PC-3 (cell line): Measurements from ENCODE around the gene TOLLIP. TPM values are rescaled to one million over a fixed set of nuclear protein-coding genes. Genes with fewer than 3 reads are reported as not detected.

Experiments used
- ATAC-seq: fragments of 200-7000 bp; cut with Tn5 transposase; 2 replicates; pipeline ENCODE4 v1.9.1; 2020; ENCODE audit warnings: mild to moderate bottlenecking, moderate library complexity
- BruUV-seq: library from RNA; stranded (reverse); fragments of 400-500 nt; replicated peaks from 2 replicates; lab custom pipeline; 2021; lab: Mats Ljungman, UMichigan
- CTCF ChIA-PET: fragments of 300-600 bp; sonication (Branson Sonifier 250); formaldehyde crosslinking; loops from one replicate; lab custom pipeline; 2022; ENCODE audit warnings: antibody characterized with exemption; lab: Charles Lee
- POLR2A ChIA-PET: fragments of 300-600 bp; sonication (Branson Sonifier 250); formaldehyde crosslinking; loops from one replicate; lab custom pipeline; 2022; ENCODE audit warnings: antibody characterized with exemption; ENCODE audit not compliant: unreplicated experiment; lab: Charles Lee
- DNase-seq: peaks from one replicate; pipeline ENCODE4 v3.0.0-alpha.2; 2015
- H2AFZ ChIP-seq: fragments of 300-600 bp; sonication (generic); 2 replicates; pipeline ENCODE4 v1.6.0; 2016; ENCODE audit warnings: antibody characterized with exemption, low read length
- H3F3A ChIP-seq: fragments of 300-600 bp; sonication (generic); one replicate; pipeline ENCODE4 v1.6.0; 2017; ENCODE audit warnings: antibody characterized with exemption, low read length, control low read depth, mild to moderate bottlenecking; ENCODE audit not compliant: unreplicated experiment
- H3K27ac ChIP-seq: fragments of 300-600 bp; sonication (generic); 2 replicates; pipeline ENCODE4 v1.5.1; 2016; ENCODE audit warnings: mild to moderate bottlenecking, low read length
- H3K27me3 ChIP-seq: fragments of 300-600 bp; sonication (generic); 2 replicates; pipeline ENCODE4 v1.6.1; 2016; ENCODE audit warnings: low read length, mixed read lengths
- H3K36me3 ChIP-seq: fragments of 300-600 bp; sonication (generic); 2 replicates; pipeline ENCODE4 v1.6.1; 2016; ENCODE audit warnings: low read depth, mixed run types, low read length, mixed read lengths
- H3K4me1 ChIP-seq: fragments of 300-600 bp; sonication (generic); 2 replicates; pipeline ENCODE4 v1.5.1; 2016; ENCODE audit warnings: low read length; ENCODE audit not compliant: insufficient read depth
- H3K4me2 ChIP-seq: fragments of 300-600 bp; sonication (generic); 2 replicates; pipeline ENCODE4 v1.6.0; 2016; ENCODE audit warnings: low read length
- H3K4me3 ChIP-seq: fragments of 300-600 bp; sonication (generic); 2 replicates; pipeline ENCODE4 v1.5.1; 2016; ENCODE audit warnings: mild to moderate bottlenecking, low read length, mixed read lengths
- H3K79me2 ChIP-seq: fragments of 300-600 bp; sonication (generic); 2 replicates; pipeline ENCODE4 v1.6.1; 2017; ENCODE audit warnings: low read length, mixed read lengths
- H3K9ac ChIP-seq: fragments of 300-600 bp; sonication (generic); 2 replicates; pipeline ENCODE4 v1.6.0; 2016; ENCODE audit warnings: mild to moderate bottlenecking, low read length
- H3K9me2 ChIP-seq: fragments of 300-600 bp; sonication (generic); replicated peaks from 2 replicates; pipeline ENCODE4 v1.6.1; 2016; ENCODE audit warnings: mixed run types, low read length, mixed read lengths
- H3K9me3 ChIP-seq: fragments of 300-600 bp; sonication (generic); 2 replicates; pipeline ENCODE4 v1.6.1; 2016; ENCODE audit warnings: low read length, mixed read lengths
- H4K20me1 ChIP-seq: fragments of 300-600 bp; sonication (generic); 2 replicates; pipeline ENCODE4 v1.6.1; 2016; ENCODE audit warnings: low read length, mixed read lengths
- CTCF ChIP-seq: fragments of 300-600 bp; sonication (generic); conservative IDR thresholded peaks from 2 replicates; pipeline ENCODE4 v1.5.1; 2017; ENCODE audit warnings: antibody characterized with exemption, low read depth, mild to moderate bottlenecking, low read length
- EZH2 ChIP-seq: fragments of 300-600 bp; sonication (generic); IDR thresholded peaks from one replicate; pipeline ENCODE4 v1.6.1; 2017; ENCODE audit warnings: antibody characterized with exemption, mild to moderate bottlenecking, low read length; ENCODE audit not compliant: unreplicated experiment
- EZH2phosphoT487 ChIP-seq: fragments of 300-600 bp; sonication (generic); IDR thresholded peaks from 2 replicates; pipeline ENCODE4 v1.6.1; 2018; ENCODE audit warnings: mild to moderate bottlenecking, antibody characterized with exemption, low read length, borderline replicate concordance
- intact Hi-C: fragments of 100-400 bp; cut with micrococcal nuclease; formaldehyde crosslinking; loops from 2 replicates; pipeline ENCODE4 v1.9.0; 2023
- microRNA-seq: library from miRNA; unstranded; fragments of <30 nt; microRNA quantifications from one replicate; pipeline ENCODE4 v1.1.0, GENCODE V29; 2020; ENCODE audit not compliant: unreplicated experiment
- total RNA-seq: library from RNA; depleted of rRNA; stranded (reverse); fragments of >200 nt; gene quantifications from 2 replicates; pipeline ENCODE4 v1.2.3, GENCODE V29; 2014; rRNA removed

Gene TOLLIP
- total RNA-seq, 1 experiment from 2014 or later: 43.2 TPM

GRCh38 chr11:1225386-1226225 lies 83.8 kb downstream of the TOLLIP start:
- Histone ChIP-seq H3K9ac (no peak overlapping the region), H3K9me3 (no peaks in the 10 kb centered on the region), H3K9me2 (no peaks in the 10 kb centered on the region), H3K36me3 (no peaks in the 10 kb centered on the region), H3K4me1 (peaks cover 16% of the 10 kb centered on the region; the same call in 1 of the 2 replicates), H3K27ac (peak overlapping the region; percentile 43; the same call in 1 of the 2 replicates), H3K4me2 (no peak overlapping the region), H3K79me2 (no peaks in the 10 kb centered on the region), H2AFZ (no peak overlapping the region), H3K27me3 (no peaks in the 10 kb centered on the region), H3F3A (no peaks in the 10 kb centered on the region), H4K20me1 (no peaks in the 10 kb centered on the region), H3K4me3 (no peak overlapping the region)
- TF ChIP-seq CTCF: no peak
- TF ChIP-seq EZH2phosphoT487: no peak
- no peak for TF ChIP-seq EZH2
- intact Hi-C loops: no loop called here
- no TSS peak for BruUV-seq
- ATAC-seq (no peak), DNase-seq (no peak)
- ChIA-PET POLR2A (no interaction called here), CTCF (no interaction called here)

- TF ChIP-seq CTCF (no peak), EZH2 (no peak), EZH2phosphoT487 (no peak)
- Histone ChIP-seq H3K27me3 (no peaks in the 10 kb centered on the region), H3K9me3 (no peaks in the 10 kb centered on the region), H3K9ac (peak overlapping the region; percentile 50), H3F3A (no peaks in the 10 kb centered on the region), H3K9me2 (no peaks in the 10 kb centered on the region), H3K79me2 (no peaks in the 10 kb centered on the region), H3K27ac (peak overlapping the region; percentile 43), H3K4me2 (peak overlapping the region; percentile 34; the same call in 1 of the 2 replicates), H3K4me3 (no peak overlapping the region), H4K20me1 (no peaks in the 10 kb centered on the region), H3K4me1 (peaks cover 23% of the 10 kb centered on the region), H2AFZ (no peak overlapping the region), H3K36me3 (no peaks in the 10 kb centered on the region)
- POLR2A ChIA-PET: interaction anchor here (0.6 kb wide), 1 partner anchor 22 kb away, joined by 10 read pairs; no protein-coding TSS in a partner anchor
- CTCF ChIA-PET: no interaction called here
- DNase-seq (peak; percentile 28), ATAC-seq (peak; percentile 21; the same call in 1 of the 2 replicates)
- no TSS peak for BruUV-seq
- intact Hi-C loops: loop anchor here (5.0 kb wide), 2 partner anchors 72 to 112 kb away; no protein-coding TSS in a partner anchor
Observed at GRCh38 chr11:1224491-1225385, 84.7 kb downstream of the TOLLIP start.

Small RNA genes lying within 50 kb of the gene (microRNA-seq; reads per million reads assigned to microRNA genes)
- gene MIR6744: 10.0 reads per million, percentile 37 among the genes with 10 or more reads in this experiment

Other genes starting within 250 kb of the TOLLIP start
- gene MUC2, start 234.8 kb downstream of the TOLLIP start, total RNA-seq: 0.26 and 0.40 TPM in 2 replicates
- 0.11 and 0.35 TPM in 2 replicates for gene MUC5AC, start 151.7 kb downstream of the TOLLIP start, total RNA-seq
- 24.3 and 33.0 TPM in 2 replicates for gene MUC5B, start 86.6 kb downstream of the TOLLIP start, total RNA-seq
- 1.2 and 2.8 TPM in 2 replicates for gene BRSK2, start 80.3 kb upstream of the TOLLIP start, total RNA-seq
- gene MOB2, start 177.1 kb upstream of the TOLLIP start, total RNA-seq: 23.0 and 31.0 TPM in 2 replicates